Measurements from ENCODE around the gene BRIX1. TPM values are rescaled to one million over a fixed set of nuclear protein-coding genes. Genes with fewer than 3 reads are reported as not detected.
A peak's percentile ranks its signal among the peaks of the same experiment; 100 is the strongest.

Gene BRIX1
- total RNA-seq, 1 experiment from 2014 or later = 76.4 TPM

DNA sequence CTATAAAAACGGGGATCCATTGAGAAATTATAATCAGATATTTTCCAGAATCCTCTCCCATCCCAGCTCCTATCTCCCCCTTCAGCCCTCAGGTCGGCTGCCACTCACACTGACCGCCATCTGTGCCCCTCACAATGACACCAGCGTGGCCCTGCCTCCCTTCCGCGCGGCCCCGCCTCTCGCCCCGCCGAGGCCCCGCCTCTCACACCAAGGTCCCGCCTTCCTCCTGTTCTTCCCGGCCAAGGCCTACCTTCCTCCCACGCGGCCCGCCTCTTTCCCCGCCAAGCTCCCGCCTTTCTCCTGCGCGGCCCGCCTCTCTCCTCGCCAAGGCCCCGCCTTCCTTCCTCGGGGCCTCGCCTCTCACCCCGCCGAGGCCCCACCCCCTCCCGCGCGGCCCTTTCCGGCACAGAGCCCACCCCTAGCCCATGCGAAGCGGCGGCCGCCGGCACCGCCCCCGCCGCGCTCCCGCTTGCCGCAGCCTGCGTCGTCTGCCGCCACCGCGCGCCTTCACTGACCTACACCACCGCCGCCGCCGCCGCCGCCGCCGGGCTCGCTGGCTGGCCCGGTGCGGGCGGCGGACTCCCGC, 13.7 kb downstream of the BRIX1 start, which contains the start of gene DNAJC21:
TSS of gene DNAJC21 (plus strand) at position 426 of the 586 bp plus-strand sequence. CDS start 261 bp downstream, outside the sequence.
- Histone ChIP-seq H3K27me3 (ENCODE audit: insufficient read depth, low read length) (no peaks in the 10 kb centered on the region), H3K9ac (ENCODE audit: low read length) (peak within 1 kb of the TSS; percentile 92), H3K79me2 (ENCODE audit: insufficient read depth, low read length) (peaks cover 73% of the 10 kb centered on the region), H3K9me2 (ENCODE audit: insufficient read depth) (no peaks in the 10 kb centered on the region), H3K27ac (ENCODE audit: low read depth, low read length) (peak within 1 kb of the TSS; percentile 88), H4K20me1 (ENCODE audit: insufficient read depth) (peaks cover 13% of the 10 kb centered on the region), H3K36me3 (ENCODE audit: control insufficient read depth in 1 of 2, insufficient read depth in 2 of 2, low read length in 2 of 2) (peaks cover 19 to 20% of the 10 kb centered on the region in 2 experiments), H3K9me3 (ENCODE audit: control insufficient read depth in 1 of 2, insufficient read depth in 1 of 2, low read depth in 1 of 2, low read length in 2 of 2) (no peaks in the 10 kb centered on the region), H2AFZ (ENCODE audit: low read depth, low read length, poor library complexity, severe bottlenecking) (no peak within 1 kb of the TSS), H3K4me1 (ENCODE audit: control insufficient read depth in 1 of 2, insufficient read depth in 2 of 2, low read length in 2 of 2) (peaks cover 22 to 30% of the 10 kb centered on the region in 2 experiments), H3K4me3 (replicated peaks in 1 of 2; ENCODE audit: low read depth in 1 of 2, low read length in 2 of 2) (peak within 1 kb of the TSS; percentile 90 to 93), H3K4me2 (ENCODE audit: low read length) (peak within 1 kb of the TSS; percentile 80)
- ChIA-PET RAD21 (ENCODE audit: low non-redundant PET in 1 of 2, low total read pairs in 2 of 2, uncharacterized antibody in 2 of 2, unreplicated experiment in 2 of 2) (interaction anchor here in 1 of 2 experiments (0.9 kb wide), 1 partner anchor 14 kb away, joined by 6 read pairs; the partner anchor contains the start of genes BRIX1 and RAD1), CTCF (interaction anchor here (0.9 to 1.9 kb wide), 3 partner anchors 14 to 455 kb away, joined by 3 to 5 read pairs (median 3); partner anchors contain the start of genes BRIX1 and RAD1), POLR2A (interaction anchor here (1.0 to 2.3 kb wide), 3 partner anchors 13 to 447 kb away, joined by 3 to 26 read pairs (median 4); partner anchors contain the start of genes BRIX1 and RAD1)
- ATAC-seq = peak; percentile 89
- DNase-seq (ENCODE audit: low read depth, low spot score) = peak; percentile 87
- intact Hi-C loops (cut with micrococcal nuclease) = loop anchor here (1.0 to 10.0 kb wide), 2 partner anchors 14 to 1484 kb away; partner anchors contain the start of genes BRIX1, RAD1 and TARS1
- no TSS peak for BruUV-seq (replicated peaks)
- no peak for TF ChIP-seq TCF7L2 (IDR thresholded peaks at IDR 0.05; ENCODE audit: borderline replicate concordance, extremely low read depth, insufficient read depth, insufficient read length)
- TF ChIP-seq ZNF274 (IDR thresholded peaks at IDR 0.05; ENCODE audit: low read depth, low read length) = no peak
- TF ChIP-seq REST (IDR thresholded peaks at IDR 0.05; ENCODE audit: low read depth) = no peak
- TF ChIP-seq, protein P1, sequence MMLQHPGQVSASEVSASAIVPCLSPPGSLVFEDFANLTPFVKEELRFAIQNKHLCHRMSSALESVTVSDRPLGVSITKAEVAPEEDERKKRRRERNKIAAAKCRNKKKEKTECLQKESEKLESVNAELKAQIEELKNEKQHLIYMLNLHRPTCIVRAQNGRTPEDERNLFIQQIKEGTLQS (IDR thresholded peaks at IDR 0.05) = no peak
- TF ChIP-seq SIN3A (IDR thresholded peaks at IDR 0.05; ENCODE audit: low read depth) = no peak
- TF ChIP-seq POLR2A (IDR thresholded peaks at IDR 0.05; ENCODE audit: borderline replicate concordance, extremely low read depth, insufficient read depth, insufficient read length) = no peak
- TF ChIP-seq EGR1 (IDR thresholded peaks at IDR 0.05; ENCODE audit: low read depth) = peak; percentile 95
- TF ChIP-seq EZH2 (IDR thresholded peaks at IDR 0.05) = no peak
- no peak for TF ChIP-seq CBX3 (IDR thresholded peaks at IDR 0.05; ENCODE audit: low read depth)
- TF ChIP-seq RAD21 (IDR thresholded peaks at IDR 0.05; ENCODE audit: low read depth) = no peak
- peak; percentile 55 for TF ChIP-seq POLR2AphosphoS5 (IDR thresholded peaks at IDR 0.05; ENCODE audit: low read depth, low read length)
- TF ChIP-seq CTCF (IDR thresholded peaks at IDR 0.05 in 2 of 3, conservative IDR thresholded peaks at IDR 0.05 in 1 of 3; ENCODE audit: borderline replicate concordance in 1 of 3, insufficient read depth in 1 of 3, low read depth in 2 of 3, low read length in 2 of 3) = no peak
- TF ChIP-seq SP1 (IDR thresholded peaks at IDR 0.05; ENCODE audit: low read depth) = peak; percentile 36; the same call in 1 of the 2 replicates
- TF ChIP-seq, protein P2, sequence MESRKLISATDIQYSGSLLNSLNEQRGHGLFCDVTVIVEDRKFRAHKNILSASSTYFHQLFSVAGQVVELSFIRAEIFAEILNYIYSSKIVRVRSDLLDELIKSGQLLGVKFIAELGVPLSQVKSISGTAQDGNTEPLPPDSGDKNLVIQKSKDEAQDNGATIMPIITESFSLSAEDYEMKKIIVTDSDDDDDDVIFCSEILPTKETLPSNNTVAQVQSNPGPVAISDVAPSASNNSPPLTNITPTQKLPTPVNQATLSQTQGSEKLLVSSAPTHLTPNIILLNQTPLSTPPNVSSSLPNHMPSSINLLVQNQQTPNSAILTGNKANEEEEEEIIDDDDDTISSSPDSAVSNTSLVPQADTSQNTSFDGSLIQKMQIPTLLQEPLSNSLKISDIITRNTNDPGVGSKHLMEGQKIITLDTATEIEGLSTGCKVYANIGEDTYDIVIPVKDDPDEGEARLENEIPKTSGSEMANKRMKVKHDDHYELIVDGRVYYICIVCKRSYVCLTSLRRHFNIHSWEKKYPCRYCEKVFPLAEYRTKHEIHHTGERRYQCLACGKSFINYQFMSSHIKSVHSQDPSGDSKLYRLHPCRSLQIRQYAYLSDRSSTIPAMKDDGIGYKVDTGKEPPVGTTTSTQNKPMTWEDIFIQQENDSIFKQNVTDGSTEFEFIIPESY (IDR thresholded peaks at IDR 0.05; ENCODE audit: extremely low read depth, insufficient replicate concordance, low read length) = no peak
- no peak for TF ChIP-seq YY1 (IDR thresholded peaks at IDR 0.05; ENCODE audit: extremely low read depth, insufficient replicate concordance, low read depth, low read length)
- TF ChIP-seq MAX (IDR thresholded peaks at IDR 0.05) = 0 out of 2 replicates have a peak, but pooled peaks have one; percentile 39

All from HCT116 (cell line).